ENCODE measurements around the gene DNAJB11. TPM values are rescaled to one million over a fixed set of nuclear protein-coding genes. Genes with fewer than 3 reads are reported as not detected.

DNAJB11 gene
- total RNA-seq, 1 experiment from 2014 or later = 181 TPM

DNA sequence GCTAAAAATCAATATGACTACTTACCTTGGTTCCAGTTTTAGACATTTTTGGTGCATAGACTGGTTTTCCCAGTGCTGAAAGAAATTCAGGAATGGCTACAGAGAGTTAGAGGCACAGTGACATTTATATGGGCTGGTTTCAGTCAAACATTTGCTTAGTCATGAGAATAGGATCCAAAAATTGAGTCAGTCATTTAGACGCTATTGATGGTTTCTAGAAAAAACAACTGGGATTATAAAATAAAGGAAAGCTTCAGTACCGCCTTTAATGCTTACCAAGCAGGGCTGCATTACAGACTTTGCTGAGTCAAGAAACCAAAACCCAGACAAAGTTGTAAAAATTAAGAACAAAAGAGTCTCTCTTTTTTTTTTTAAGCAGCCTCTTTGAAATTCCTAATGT lies 26.2 kb upstream of the DNAJB11 start, which contains the start of gene CRYGS:
CRYGS (minus strand) TSS at position 100 of the 400 bp plus-strand sequence; CDS start at position 46, 54 bp downstream.
- Mint-ChIP-seq H3K27ac (ENCODE audit: unreplicated experiment) (no peak within 1 kb of the TSS), H3K4me3 (ENCODE audit: low read depth, unreplicated experiment) (no peak within 1 kb of the TSS), H3K27me3 (ENCODE audit: unreplicated experiment) (no peaks in the 10 kb centered on the region), H3K4me1 (ENCODE audit: low read depth, unreplicated experiment) (peaks cover 12% of the 10 kb centered on the region), H3K36me3 (ENCODE audit: insufficient read depth, unreplicated experiment) (peaks cover 15% of the 10 kb centered on the region), H3K9me3 (ENCODE audit: low read depth, unreplicated experiment) (no peaks in the 10 kb centered on the region)
- intact Hi-C loops (cut with micrococcal nuclease; ENCODE audit: unreplicated experiment) = loop anchor here (5.0 to 10.0 kb wide), 2 partner anchors 267 to 449 kb away; no protein-coding TSS in a partner anchor
- CTCF ChIA-PET = no interaction called here
- BruUV-seq (replicated peaks) = no TSS peak
- DNase-seq = no peak
- TF ChIP-seq, protein P1, sequence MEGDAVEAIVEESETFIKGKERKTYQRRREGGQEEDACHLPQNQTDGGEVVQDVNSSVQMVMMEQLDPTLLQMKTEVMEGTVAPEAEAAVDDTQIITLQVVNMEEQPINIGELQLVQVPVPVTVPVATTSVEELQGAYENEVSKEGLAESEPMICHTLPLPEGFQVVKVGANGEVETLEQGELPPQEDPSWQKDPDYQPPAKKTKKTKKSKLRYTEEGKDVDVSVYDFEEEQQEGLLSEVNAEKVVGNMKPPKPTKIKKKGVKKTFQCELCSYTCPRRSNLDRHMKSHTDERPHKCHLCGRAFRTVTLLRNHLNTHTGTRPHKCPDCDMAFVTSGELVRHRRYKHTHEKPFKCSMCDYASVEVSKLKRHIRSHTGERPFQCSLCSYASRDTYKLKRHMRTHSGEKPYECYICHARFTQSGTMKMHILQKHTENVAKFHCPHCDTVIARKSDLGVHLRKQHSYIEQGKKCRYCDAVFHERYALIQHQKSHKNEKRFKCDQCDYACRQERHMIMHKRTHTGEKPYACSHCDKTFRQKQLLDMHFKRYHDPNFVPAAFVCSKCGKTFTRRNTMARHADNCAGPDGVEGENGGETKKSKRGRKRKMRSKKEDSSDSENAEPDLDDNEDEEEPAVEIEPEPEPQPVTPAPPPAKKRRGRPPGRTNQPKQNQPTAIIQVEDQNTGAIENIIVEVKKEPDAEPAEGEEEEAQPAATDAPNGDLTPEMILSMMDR (IDR thresholded peaks at IDR 0.05; ENCODE audit: unreplicated experiment) = no peak

DNA sequence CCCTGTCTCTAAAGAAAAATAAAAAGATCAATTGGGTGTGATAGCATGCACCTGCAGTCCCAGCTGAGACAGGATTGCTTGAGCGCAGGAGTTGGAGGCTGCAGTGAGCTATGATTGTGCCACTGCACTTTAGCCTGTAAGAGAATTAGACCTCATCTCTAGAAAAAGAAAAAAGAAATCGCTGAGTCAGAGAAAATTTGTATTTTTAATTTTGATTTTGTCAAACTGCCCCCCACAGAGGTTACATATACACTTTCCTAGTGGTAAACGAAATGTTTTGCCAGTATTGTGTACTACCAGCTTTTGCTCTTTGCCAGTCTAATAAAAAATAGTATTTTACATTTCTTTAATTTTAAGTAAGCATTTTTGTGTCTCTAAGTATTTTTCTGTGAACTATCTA lies 21.0 kb upstream of the DNAJB11 start:
- CTCF ChIA-PET = interaction anchor here (0.7 to 1.3 kb wide), 2 partner anchors 51 to 68 kb away, joined by 3 to 7 read pairs; no protein-coding TSS in a partner anchor
- no peaks in the 10 kb centered on the region for H3K27me3 Mint-ChIP-seq (ENCODE audit: unreplicated experiment)
- H3K4me3 Mint-ChIP-seq (ENCODE audit: low read depth, unreplicated experiment) = no peak overlapping the region
- no peaks in the 10 kb centered on the region for H3K9me3 Mint-ChIP-seq (ENCODE audit: low read depth, unreplicated experiment)
- intact Hi-C loops (cut with micrococcal nuclease; ENCODE audit: unreplicated experiment) = loop anchor here (10.0 kb wide), 1 partner anchor 455 kb away; no protein-coding TSS in a partner anchor
- no TSS peak for BruUV-seq (replicated peaks)
- H3K4me1 Mint-ChIP-seq (ENCODE audit: low read depth, unreplicated experiment) = no peaks in the 10 kb centered on the region
- H3K27ac Mint-ChIP-seq (ENCODE audit: unreplicated experiment) = no peak overlapping the region
- TF ChIP-seq, protein P1 (IDR thresholded peaks at IDR 0.05; ENCODE audit: unreplicated experiment) = no peak
- no peak for DNase-seq
- H3K36me3 Mint-ChIP-seq (ENCODE audit: insufficient read depth, unreplicated experiment) = peaks cover 9% of the 10 kb centered on the region

DNA sequence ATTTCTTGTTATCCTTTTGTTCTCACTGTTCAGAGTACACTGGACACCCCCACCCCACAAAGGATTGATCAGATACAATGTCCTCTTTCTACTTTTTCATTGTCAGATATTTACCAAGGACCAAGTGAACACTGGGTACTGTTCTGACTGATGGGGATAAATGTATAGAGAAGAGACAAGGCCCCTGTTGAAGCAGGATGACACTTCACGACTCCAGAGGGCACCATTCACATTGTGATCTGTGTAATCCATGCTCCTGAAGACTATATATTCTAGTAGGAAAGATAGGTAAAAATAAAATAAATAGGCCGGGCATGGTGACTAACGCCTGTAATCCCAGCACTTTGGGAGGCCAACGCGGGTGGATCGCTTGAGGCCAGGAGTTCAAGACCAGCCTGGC lies 19.1 kb upstream of the DNAJB11 start:
- no peak overlapping the region for H3K4me3 Mint-ChIP-seq (ENCODE audit: low read depth, unreplicated experiment)

DNA sequence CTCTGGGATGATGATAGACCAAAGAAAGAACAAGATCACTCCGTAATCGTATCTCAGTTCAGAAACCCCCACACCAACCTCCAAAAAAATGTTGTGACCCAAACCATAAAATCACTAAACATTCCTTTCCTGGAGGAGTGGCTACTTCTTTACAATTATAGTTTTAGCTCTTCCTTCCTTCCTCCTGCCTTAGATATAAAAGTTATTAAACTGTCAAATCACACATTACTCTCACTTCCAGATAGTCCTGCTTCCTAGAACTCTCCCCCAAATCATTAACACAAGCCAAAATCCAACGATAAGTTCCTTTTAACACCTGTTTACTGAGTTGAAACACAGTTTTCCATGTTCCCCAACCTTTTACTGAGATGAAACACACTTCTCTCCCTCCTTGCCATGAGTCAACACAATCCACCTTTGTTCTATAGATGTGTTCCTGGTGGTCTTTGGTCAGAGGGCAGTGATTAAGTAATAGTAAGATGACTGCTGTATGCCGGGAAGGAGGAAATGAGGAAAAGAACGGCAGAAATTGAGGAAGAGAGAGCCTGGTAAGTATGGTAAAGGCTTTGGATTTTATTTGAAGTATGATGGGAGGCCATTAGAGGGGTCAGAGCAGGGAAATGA lies 18.0 kb upstream of the DNAJB11 start:
- DNase-seq = no peak
- BruUV-seq (replicated peaks) = no TSS peak
- intact Hi-C loops (cut with micrococcal nuclease; ENCODE audit: unreplicated experiment) = no loop called here
- Mint-ChIP-seq H3K36me3 (ENCODE audit: insufficient read depth, unreplicated experiment) (peaks cover 4% of the 10 kb centered on the region), H3K4me1 (ENCODE audit: low read depth, unreplicated experiment) (no peaks in the 10 kb centered on the region), H3K9me3 (ENCODE audit: low read depth, unreplicated experiment) (no peaks in the 10 kb centered on the region), H3K27ac (ENCODE audit: unreplicated experiment) (no peak overlapping the region), H3K27me3 (ENCODE audit: unreplicated experiment) (no peaks in the 10 kb centered on the region), H3K4me3 (ENCODE audit: low read depth, unreplicated experiment) (no peak overlapping the region)
- TF ChIP-seq, protein P1 (IDR thresholded peaks at IDR 0.05; ENCODE audit: unreplicated experiment) = no peak
- CTCF ChIA-PET = interaction anchor here (0.6 to 1.7 kb wide), 5 partner anchors 10 to 297 kb away, joined by 3 to 5 read pairs (median 4); no protein-coding TSS in a partner anchor

More for the DNA sequence above, 19.1 kb upstream of the DNAJB11 start:
- no TSS peak for BruUV-seq (replicated peaks)
- no peak for DNase-seq
- Mint-ChIP-seq H3K27me3 (ENCODE audit: unreplicated experiment) (no peaks in the 10 kb centered on the region), H3K27ac (ENCODE audit: unreplicated experiment) (no peak overlapping the region), H3K4me1 (ENCODE audit: low read depth, unreplicated experiment) (no peaks in the 10 kb centered on the region), H3K36me3 (ENCODE audit: insufficient read depth, unreplicated experiment) (peaks cover 9% of the 10 kb centered on the region), H3K9me3 (ENCODE audit: low read depth, unreplicated experiment) (no peaks in the 10 kb centered on the region)
- TF ChIP-seq, protein P1 (IDR thresholded peaks at IDR 0.05; ENCODE audit: unreplicated experiment) = no peak
- intact Hi-C loops (cut with micrococcal nuclease; ENCODE audit: unreplicated experiment) = no loop called here
- CTCF ChIA-PET = interaction anchor here (1.1 to 1.7 kb wide), 3 partner anchors 11 to 66 kb away, joined by 3 to 5 read pairs (median 3); no protein-coding TSS in a partner anchor

Data from Calu3 (cell line).